Adipocyte (in vitro differentiated cells): ENCODE data around the gene RNPEPL1.

Experiments
- DNase-seq: peaks from one replicate; pipeline ENCODE4 v3.0.0-alpha.2; 2015; ENCODE audit warnings: low read depth
- H3K27me3 ChIP-seq: replicated peaks from 2 replicates; pipeline ENCODE4 v1.7.0; 2013; ENCODE audit warnings: mild to moderate bottlenecking, low read length, moderate library complexity; ENCODE audit not compliant: control insufficient read depth, insufficient read depth
- H3K36me3 ChIP-seq: 2 replicates; pipeline ENCODE4 v1.7.0; 2013; ENCODE audit warnings: low read length, mild to moderate bottlenecking, moderate library complexity; ENCODE audit not compliant: control insufficient read depth, insufficient read depth, severe bottlenecking
- H3K4me1 ChIP-seq: 2 replicates; pipeline ENCODE4 v1.7.0; 2013; ENCODE audit warnings: mild to moderate bottlenecking, low read length, moderate library complexity; ENCODE audit not compliant: control insufficient read depth, insufficient read depth
- H3K4me3 ChIP-seq: 2 replicates; pipeline ENCODE4 v1.7.0; 2013; ENCODE audit warnings: mild to moderate bottlenecking, low read length, moderate library complexity
- H3K9ac ChIP-seq: 2 replicates; pipeline ENCODE4 v1.7.0; 2013; ENCODE audit warnings: mild to moderate bottlenecking, low read length, moderate library complexity
- H3K9me3 ChIP-seq: 2 replicates; pipeline ENCODE4 v1.7.0; 2013; ENCODE audit warnings: mild to moderate bottlenecking, low read length, moderate library complexity; ENCODE audit not compliant: control insufficient read depth

RNPEPL1 gene

DNA sequence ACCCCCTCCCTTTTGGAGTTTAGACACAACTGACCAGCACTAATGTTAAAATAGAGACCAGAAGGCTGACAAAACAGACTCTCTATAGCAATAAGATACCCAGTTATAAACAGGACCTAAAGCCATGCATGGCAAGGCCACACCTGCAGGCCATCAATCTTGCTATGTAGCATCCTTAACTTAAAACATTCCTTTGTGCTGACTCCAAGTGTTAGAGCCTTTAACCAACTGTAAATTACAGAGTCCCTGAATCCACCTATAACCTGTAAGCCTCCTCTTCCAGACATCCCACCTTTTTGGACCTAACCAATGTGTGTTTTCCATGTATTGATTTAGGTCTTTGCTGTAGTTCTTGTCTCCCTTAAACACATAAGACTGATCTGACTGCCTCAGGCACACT lies 28.4 kb upstream of the RNPEPL1 start:
- H3K36me3 ChIP-seq, result peaks cover 9% of the 10 kb centered on the region
- no peaks in the 10 kb centered on the region for H3K4me1 ChIP-seq
- H3K9me3 ChIP-seq, result no peaks in the 10 kb centered on the region
- H3K4me3 ChIP-seq, result no peak overlapping the region
- no peak overlapping the region for H3K9ac ChIP-seq
- H3K27me3 ChIP-seq, result no peaks in the 10 kb centered on the region
- no peak for DNase-seq

DNA sequence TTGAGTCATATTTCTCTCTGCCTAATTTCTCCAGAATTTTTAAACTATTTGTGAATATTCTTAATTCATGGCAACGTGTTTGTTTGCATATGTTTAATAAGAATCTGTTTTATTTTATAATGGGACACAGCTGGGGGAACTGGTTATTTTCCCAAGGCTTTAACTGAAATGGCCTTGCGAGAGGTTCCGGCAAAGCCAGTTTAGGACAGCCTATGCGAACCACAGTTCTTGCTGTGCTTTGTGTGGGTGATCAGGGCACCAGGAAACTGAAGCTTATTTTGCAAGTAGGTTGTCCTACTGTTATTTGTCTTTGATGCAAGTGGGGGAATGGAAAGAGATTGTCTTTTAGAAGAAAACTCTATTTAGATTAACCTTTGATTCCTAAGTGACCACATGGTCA lies 17.0 kb upstream of the RNPEPL1 start:
- Histone ChIP-seq H3K27me3 (no peaks in the 10 kb centered on the region), H3K4me1 (no peaks in the 10 kb centered on the region), H3K9me3 (peaks cover 6% of the 10 kb centered on the region), H3K4me3 (no peak overlapping the region), H3K9ac (no peak overlapping the region), H3K36me3 (peaks cover 9% of the 10 kb centered on the region)
- DNase-seq, result no peak

DNA sequence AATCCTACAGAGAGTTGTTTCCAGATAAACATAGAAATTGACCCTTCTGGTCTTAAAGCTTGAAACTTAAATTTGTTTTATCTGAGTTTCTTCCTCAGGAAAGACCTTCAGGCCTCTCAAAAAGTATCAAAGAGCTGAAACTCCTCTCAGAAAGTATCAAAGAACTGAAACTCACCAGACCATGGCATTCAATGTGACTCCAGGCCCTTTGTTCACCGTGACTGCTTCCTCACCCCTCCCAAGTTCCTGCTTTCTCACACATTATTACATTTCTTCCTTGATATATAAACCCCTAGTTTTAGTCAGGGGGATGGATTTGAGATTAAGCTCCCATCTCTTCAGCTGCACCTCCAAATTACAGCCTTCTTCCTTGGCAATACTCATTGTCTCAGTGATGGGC lies 16.5 kb upstream of the RNPEPL1 start:
- Histone ChIP-seq H3K9ac (no peak overlapping the region), H3K9me3 (peaks cover 6% of the 10 kb centered on the region), H3K4me3 (no peak overlapping the region), H3K36me3 (peaks cover 9% of the 10 kb centered on the region), H3K4me1 (peaks cover 3% of the 10 kb centered on the region), H3K27me3 (no peaks in the 10 kb centered on the region)
- DNase-seq, result no peak

DNA sequence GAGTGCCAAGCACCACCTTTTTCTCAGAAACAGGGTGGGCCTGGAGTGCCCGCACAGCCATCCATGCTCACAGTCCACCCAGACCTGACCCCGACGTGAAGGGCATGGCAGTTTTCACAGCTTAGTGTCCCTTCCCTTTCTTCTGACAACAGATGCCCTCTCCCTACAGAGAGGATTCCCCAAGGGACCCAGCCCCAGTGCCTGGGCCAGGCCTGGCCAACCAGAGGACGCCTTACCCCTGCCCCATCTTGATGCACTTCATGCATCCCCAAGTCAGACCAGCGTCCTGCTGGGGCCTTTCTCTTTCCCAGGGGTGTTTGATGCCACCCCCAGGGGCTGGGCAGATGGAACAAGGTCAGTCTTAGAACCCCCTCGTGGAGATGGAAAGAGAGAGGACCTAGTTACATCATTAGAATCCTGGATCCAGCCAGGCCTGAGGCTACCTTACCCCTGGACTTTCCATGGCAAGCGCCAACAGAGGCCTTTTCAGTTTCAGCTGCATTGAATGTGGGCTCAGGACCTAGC lies 14.3 kb upstream of the RNPEPL1 start:
- no peak overlapping the region for H3K9ac ChIP-seq
- peaks cover 6% of the 10 kb centered on the region for H3K9me3 ChIP-seq
- DNase-seq, result no peak
- H3K4me3 ChIP-seq, result no peak overlapping the region
- no peaks in the 10 kb centered on the region for H3K27me3 ChIP-seq
- H3K4me1 ChIP-seq, result peaks cover 20% of the 10 kb centered on the region
- H3K36me3 ChIP-seq, result peaks cover 9% of the 10 kb centered on the region

DNA sequence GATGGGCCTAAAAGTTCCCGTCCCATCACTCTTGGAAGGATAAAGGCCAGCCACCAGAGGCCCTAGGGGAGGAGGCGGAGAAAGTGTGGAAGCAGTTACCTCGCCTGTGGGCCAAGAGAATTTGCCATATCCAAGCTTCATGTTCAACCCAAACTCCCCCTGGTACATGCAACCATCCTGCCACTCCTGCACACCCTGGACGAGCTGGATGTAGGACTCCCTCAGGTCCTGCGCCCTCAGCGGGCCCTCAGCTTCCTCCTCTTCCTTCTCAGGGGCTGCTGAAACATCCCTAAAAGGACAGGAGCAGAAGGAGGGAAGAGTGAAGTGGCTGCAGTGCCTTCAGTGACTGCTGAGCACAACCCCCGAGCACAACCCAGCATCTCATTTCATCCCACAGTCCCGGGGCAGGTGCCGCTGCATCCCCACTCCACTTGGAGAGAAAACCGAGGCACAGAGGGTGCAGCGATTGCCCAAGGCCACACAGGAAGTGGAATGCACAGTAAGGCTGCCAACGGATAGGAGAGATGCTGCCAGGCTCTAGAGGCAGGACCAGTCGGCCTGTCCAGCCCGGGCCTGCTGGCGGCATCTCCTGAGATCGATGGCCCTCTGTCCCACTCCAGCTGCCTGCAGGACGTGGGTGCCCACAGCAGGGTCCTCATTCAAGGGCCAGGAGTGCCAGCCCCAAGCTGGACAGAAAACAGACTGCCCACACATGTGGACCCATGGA lies 13.4 kb upstream of the RNPEPL1 start:
- no peak for DNase-seq
- no peak overlapping the region for H3K9ac ChIP-seq
- H3K9me3 ChIP-seq, result peaks cover 6% of the 10 kb centered on the region
- peaks cover 29% of the 10 kb centered on the region for H3K4me1 ChIP-seq
- H3K4me3 ChIP-seq, result no peak overlapping the region
- H3K36me3 ChIP-seq, result peaks cover 9% of the 10 kb centered on the region
- no peaks in the 10 kb centered on the region for H3K27me3 ChIP-seq

DNA sequence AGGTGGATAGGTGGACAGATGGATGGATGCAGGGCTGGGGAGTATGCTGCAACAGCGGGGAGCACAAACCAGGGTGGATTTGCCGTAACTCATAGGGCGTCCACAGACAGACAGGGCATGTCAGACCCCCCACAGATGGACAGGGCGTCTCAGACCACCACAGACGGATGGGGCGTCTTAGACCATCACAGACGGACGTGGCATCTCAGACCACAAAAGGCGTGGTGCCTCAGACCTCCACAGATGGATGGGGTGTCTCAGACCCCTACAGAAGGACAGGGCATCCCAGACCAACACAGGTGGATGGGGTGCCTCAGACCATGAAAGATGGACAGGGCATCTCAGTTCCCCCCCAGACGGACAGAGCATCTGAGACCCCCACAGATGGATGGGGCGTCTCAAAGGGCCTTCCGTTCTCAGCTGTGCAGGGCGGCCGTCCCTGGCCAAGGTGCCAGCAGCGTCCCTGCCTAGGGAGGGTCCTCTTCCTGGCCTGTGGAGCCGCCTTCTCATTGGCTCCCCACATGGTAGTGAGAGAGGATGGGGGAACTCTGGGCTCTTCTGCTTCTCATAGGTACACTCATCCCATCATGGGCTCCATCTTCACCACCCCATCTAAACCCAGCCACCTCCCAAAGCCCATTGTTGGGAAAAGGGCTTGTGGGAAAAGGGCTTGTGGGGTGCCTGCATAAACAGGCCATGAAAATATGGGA lies 12.6 kb upstream of the RNPEPL1 start:
- H3K9ac ChIP-seq, result no peak overlapping the region
- peaks cover 9% of the 10 kb centered on the region for H3K36me3 ChIP-seq
- no peak for DNase-seq
- H3K27me3 ChIP-seq, result no peaks in the 10 kb centered on the region
- no peak overlapping the region for H3K4me3 ChIP-seq
- H3K4me1 ChIP-seq, result peaks cover 30% of the 10 kb centered on the region
- peaks cover 5% of the 10 kb centered on the region for H3K9me3 ChIP-seq

DNA sequence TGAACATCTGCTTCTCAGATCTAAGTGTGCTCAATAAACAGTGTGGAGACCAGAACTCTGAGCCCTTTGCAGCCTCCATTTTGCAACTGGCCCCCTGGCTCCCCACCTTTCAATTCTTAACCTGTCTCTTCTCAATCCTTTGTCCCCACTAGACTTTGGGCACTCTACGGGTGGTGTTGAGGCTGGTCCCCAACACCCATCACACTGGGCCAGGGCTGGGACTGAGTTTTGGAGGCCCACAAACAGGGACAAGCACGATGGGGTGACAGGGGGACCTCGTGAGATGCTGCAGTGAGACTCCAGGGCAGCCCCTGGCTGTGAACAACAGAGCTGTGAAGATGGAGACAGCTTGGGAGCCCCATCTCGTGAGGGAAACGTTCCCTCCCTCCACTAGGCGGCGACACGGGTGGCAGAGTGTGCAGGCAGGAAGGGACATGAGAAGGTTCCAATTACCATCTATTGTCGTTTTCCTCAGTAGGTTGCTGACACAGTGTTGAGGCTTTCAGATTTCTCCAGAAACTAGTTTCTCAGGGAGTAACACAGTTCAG lies 11.7 kb upstream of the RNPEPL1 start:
- no peaks in the 10 kb centered on the region for H3K9me3 ChIP-seq
- peak overlapping the region; percentile 50 for H3K9ac ChIP-seq
- DNase-seq, result peak; percentile 40
- no peaks in the 10 kb centered on the region for H3K27me3 ChIP-seq
- peak overlapping the region; percentile 70 for H3K4me3 ChIP-seq
- peaks cover 4% of the 10 kb centered on the region for H3K36me3 ChIP-seq
- H3K4me1 ChIP-seq, result peaks cover 35% of the 10 kb centered on the region

DNA sequence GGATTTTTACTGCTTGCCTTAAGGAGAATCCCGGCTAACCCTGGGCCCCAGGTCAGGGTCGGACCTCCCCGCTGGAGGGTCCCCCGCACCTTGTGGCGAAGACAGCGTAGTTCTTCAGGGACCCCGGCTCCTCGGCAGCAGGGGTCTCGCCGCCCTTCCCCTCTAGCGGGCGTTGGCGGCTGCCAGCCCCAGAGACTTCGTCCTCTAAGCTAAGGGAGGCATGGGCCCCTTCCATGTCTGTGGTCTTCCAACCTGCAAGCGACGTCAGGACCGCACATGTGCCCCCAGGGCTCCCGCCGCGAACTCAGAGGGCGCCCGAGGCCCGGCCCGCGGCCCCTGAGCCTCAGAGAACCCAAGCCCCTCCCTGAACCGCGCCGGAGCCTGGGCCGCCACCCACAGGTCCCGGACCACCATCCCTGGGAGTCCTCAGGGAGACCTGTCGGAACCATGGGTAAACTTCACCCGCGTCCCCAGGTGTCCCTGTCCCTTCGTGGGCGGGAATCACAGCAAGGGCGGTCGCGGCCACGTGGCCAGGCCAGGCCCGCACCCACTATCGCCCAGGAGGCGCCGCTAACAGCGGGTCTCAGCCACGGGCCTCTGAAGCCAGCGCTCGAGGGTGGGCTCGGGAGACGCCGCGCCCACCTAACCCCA lies 11.1 kb upstream of the RNPEPL1 start:
- H3K36me3 ChIP-seq, result peaks cover 3% of the 10 kb centered on the region
- H3K9ac ChIP-seq, result peak overlapping the region; percentile 50
- H3K4me1 ChIP-seq, result peaks cover 39% of the 10 kb centered on the region
- no peaks in the 10 kb centered on the region for H3K9me3 ChIP-seq
- H3K27me3 ChIP-seq, result no peaks in the 10 kb centered on the region
- peak; percentile 20 for DNase-seq
- H3K4me3 ChIP-seq, result peak overlapping the region; percentile 70

DNA sequence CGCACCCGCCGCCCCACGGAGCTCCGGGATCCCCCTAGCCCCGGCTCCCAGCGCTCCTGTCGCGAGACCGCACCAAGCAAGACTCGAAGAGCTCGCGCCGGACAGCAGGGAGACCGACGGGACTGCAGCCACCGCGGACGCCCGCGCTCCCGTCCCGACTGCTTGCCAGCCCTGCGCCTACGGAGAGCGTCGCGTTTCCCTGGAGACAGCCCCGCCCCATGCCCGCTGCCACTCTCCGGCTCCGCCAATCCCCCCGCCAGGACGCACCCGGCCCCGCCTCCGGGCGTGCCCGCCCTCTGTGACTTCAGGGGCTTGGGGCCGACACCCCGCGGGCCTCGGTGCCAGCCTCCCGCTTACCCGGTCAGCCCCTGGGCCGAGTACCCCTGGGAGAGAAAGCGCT lies 10.5 kb upstream of the RNPEPL1 start, which contains the start of gene ANKMY1:
TSS of gene ANKMY1 (minus strand) at position 181 of the 400 bp plus-strand sequence. CDS start 653 bp downstream, outside the sequence.
- peak within 1 kb of the TSS; percentile 50 for H3K9ac ChIP-seq
- H3K36me3 ChIP-seq, result peaks cover 3% of the 10 kb centered on the region
- H3K9me3 ChIP-seq, result no peaks in the 10 kb centered on the region
- no peaks in the 10 kb centered on the region for H3K27me3 ChIP-seq
- H3K4me1 ChIP-seq, result peaks cover 43% of the 10 kb centered on the region
- DNase-seq, result peak; percentile 89
- H3K4me3 ChIP-seq, result peak within 1 kb of the TSS; percentile 70

DNA sequence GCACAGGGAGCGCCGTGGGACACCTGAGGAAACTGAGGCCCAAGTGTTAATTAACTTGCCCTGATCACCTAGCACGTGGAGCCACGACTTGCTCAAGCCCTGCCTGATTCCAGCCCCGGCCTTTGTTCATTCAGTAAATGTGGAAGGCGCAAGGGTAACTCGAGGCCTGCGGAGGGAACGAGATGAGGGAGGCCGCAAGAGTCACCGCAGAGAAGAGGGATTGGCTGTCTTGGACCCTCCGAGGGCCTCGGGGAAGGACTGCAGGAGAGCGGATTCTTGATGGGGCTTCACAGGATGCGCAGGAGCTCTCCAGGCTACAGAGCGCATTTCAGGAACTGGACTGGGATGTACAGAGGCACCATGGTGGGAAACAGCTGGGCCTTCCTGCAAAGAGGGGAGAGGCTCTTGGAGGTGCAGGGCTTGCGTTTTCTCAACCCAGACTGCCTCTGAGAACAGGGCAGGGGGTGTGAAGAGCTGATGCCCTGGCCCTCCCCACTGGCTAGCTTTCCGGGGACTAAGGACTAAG lies 10.0 kb upstream of the RNPEPL1 start:
- Histone ChIP-seq H3K4me1 (peaks cover 43% of the 10 kb centered on the region), H3K4me3 (peak overlapping the region; percentile 62), H3K9me3 (no peaks in the 10 kb centered on the region), H3K9ac (peak overlapping the region; percentile 14), H3K27me3 (no peaks in the 10 kb centered on the region), H3K36me3 (peaks cover 3% of the 10 kb centered on the region)
- DNase-seq, result no peak

DNA sequence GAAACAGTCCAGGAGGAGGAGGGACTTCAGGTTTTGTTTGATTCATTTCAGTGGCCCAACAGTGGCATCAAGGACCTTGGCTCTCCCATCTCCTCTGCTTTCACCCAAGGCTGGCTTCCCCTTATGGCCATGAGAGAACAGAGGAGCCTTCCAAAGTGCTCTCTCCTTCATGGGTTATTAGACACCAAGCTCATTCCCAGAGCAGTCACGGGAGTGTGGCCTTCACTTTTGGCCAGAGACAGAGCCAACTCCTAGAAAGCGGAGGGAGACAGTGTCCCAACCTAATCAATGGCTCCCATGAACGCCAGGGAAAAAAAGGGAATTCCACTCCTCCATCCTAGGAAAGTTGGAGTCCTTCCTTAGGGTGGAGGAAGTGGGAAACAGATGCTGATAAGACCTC lies 9.0 kb upstream of the RNPEPL1 start:
- H3K4me1 ChIP-seq, result peaks cover 43% of the 10 kb centered on the region
- no peak for DNase-seq
- H3K36me3 ChIP-seq, result peaks cover 3% of the 10 kb centered on the region
- peak overlapping the region; percentile 85 for H3K4me3 ChIP-seq
- H3K27me3 ChIP-seq, result no peaks in the 10 kb centered on the region
- H3K9me3 ChIP-seq, result no peaks in the 10 kb centered on the region
- H3K9ac ChIP-seq, result peak overlapping the region; percentile 91
